Spleen (tissue), 7 donors: ENCODE measurements around the gene CYP1A2.
A peak's percentile ranks its signal among the peaks of the same experiment; 100 is the strongest.

Experiments
- CTCF ChIP-seq, 11 experiments: fragments of 200-600 bp in 7 of 11; fragments of 450-650 bp in 4 of 11; sonication (generic) in 4 of 11; IDR thresholded peaks in 8 of 11; conservative IDR thresholded peaks in 3 of 11; 1 replicate in 7 of 11; 2 replicates in 4 of 11; pipeline versions ENCODE4 v1.4.0 to v1.8.0; 2016 to 2021; ENCODE audit warnings: antibody characterized with exemption in 11 of 11, inconsistent platforms in 4 of 11, mild to moderate bottlenecking in 1 of 11
- POLR2A ChIP-seq, 3 donors: fragments of 450-650 bp; IDR thresholded peaks; one replicate each; pipeline ENCODE4 v1.5.1; 2017; ENCODE audit warnings: antibody characterized with exemption in 3 of 3, mild to moderate bottlenecking in 1 of 3
- donor health status: DM: no; HTN: no; CAD: no; lungs with moderate emphysema.
- donor health status: DM: no; HTN: no; CAD: no.
- donor health status: DM: no; HTN: no; CAD: no.

- peak in 1 of 3 donors; percentile 38 for TF ChIP-seq POLR2A (IDR thresholded peaks at IDR 0.05)
- peak in 1 of 11 experiments; percentile 9 for TF ChIP-seq CTCF (IDR thresholded peaks at IDR 0.05 in 8 of 11, conservative IDR thresholded peaks at IDR 0.05 in 3 of 11)
Observed at GRCh38 chr15:74782259-74783071, 33.8 kb downstream of the CYP1A2 start.
